HG03108 (cell line): ENCODE data around the gene G6PC3.

Experiments
- ATAC-seq: cut with Tn5 transposase; IDR thresholded peaks from one replicate; pipeline ENCODE4 v1.9.1; 2021; ENCODE audit warnings: moderate library complexity; ENCODE audit not compliant: unreplicated experiment

G6PC3 gene

GRCh38 chr17:44059101-44059892 lies 11.2 kb upstream of the G6PC3 start:
- no peak for ATAC-seq

DNA sequence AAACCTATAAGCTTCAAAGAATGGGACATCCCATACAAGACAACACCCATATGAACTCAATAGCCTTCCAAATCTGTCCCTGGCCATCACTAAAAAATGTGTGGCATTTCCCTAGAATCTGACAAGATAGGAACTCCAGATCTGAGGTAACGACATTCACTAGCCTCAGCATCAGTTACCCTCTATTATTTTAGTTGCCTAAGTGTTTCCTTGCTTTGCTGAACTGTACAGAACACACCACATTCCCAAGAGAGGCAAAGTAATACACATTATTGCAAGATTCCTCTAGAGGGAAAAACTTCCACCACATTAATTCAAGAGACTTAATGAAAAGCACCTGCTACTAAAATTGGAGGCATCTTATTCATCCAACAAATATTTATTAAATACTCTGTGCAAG lies 9.1 kb upstream of the G6PC3 start:
- no peak for ATAC-seq

DNA sequence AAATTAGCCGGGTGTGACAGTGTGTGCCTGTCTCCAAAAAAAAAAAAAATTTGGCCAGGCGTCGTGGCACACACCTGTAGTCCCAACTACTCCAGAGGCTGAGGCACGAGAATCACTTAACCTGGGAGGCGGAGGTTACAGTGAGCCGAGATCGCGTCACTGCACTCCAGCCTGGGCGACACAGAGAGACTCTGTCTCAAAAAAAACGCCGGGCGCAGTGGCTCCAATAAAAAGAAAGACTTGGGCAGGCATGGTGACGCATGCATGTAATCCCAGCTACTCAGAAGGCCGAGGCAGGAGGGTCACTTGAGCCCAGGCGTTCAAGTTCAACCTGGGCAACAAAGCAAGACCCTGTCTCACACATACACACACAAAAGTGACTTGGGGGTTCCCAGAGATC lies 7.7 kb upstream of the G6PC3 start:
- no peak for ATAC-seq

- no peak for ATAC-seq
Measured at GRCh38 chr17:44063704-44064639, 6.6 kb upstream of the G6PC3 start.

DNA sequence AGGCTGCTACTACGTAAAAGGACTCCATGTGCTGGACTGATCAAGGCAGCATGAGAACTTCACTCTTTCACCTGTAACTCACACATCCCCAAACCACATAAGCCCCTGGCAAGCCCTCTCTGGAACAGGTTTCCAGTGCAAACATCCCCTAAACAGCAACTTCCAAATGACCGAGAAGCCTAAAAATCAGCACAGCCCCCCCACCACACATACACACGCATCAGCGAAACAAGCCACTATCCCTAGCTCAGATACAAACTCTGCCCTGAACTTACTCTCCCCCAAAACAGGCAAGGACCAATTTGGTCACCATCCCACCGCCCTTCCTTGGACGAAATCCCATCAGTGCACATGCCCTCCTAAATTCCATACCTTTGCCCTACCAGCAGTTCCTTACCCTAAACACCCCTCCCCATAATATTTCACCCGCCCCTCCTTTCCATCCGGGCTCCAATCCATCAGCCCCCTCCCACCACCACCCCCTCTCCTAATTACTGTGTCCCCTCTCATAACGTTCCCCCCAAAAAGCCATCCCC lies 4.8 kb upstream of the G6PC3 start:
- ATAC-seq: no peak

DNA sequence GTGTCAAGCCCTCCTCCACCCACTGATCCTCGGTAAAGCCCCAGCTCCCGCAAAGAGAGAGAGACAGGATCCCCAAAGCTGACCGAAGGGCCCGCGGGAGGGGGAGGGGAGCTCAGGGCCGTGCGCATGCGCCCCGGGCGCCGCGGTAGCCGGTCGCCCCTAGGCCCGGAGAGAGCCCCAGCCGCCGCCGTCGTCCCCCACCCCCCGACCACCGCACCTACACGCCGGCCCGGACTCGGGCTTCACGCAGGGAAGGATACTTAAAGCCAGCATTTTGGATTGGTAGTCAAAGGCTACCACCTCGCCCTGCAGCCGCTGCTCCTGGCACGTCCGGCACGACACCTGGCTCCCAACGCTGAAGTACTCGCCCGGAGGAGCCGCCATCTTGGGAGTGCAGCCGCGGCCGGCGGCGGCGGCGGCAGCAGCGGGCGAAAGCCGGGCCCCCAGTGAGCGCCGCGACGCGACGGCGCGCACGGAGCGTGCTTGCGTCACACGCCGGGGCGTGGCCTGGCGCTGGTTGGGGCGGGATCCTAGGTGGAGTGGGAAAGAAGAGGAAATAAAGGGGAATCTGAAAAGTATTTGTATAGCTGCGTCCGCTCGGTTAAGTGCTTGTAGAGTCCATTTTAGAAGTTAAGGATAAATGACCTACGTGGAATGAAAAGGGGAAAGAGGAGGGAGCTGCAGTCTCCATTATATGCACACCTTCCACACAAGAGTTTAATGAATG lies 4.2 kb upstream of the G6PC3 start, which contains the start of gene LSM12:
TSS of gene LSM12 (minus strand) at position 468 of the 727 bp plus-strand sequence. CDS start at position 384, 84 bp downstream.
- ATAC-seq: peak; percentile 54

- ATAC-seq: no peak
Measured at GRCh38 chr17:44067545-44067940, 3.0 kb upstream of the G6PC3 start.

GRCh38 chr17:44069974-44070454 lies 521 bp upstream of the G6PC3 start:
- peak; percentile 5 for ATAC-seq

- ATAC-seq: no peak
Measured at GRCh38 chr17:44071198-44071520, 624 bp downstream of the G6PC3 start.

- no peak for ATAC-seq
Measured at GRCh38 chr17:44071772-44072171, 1.2 kb downstream of the G6PC3 start.

DNA sequence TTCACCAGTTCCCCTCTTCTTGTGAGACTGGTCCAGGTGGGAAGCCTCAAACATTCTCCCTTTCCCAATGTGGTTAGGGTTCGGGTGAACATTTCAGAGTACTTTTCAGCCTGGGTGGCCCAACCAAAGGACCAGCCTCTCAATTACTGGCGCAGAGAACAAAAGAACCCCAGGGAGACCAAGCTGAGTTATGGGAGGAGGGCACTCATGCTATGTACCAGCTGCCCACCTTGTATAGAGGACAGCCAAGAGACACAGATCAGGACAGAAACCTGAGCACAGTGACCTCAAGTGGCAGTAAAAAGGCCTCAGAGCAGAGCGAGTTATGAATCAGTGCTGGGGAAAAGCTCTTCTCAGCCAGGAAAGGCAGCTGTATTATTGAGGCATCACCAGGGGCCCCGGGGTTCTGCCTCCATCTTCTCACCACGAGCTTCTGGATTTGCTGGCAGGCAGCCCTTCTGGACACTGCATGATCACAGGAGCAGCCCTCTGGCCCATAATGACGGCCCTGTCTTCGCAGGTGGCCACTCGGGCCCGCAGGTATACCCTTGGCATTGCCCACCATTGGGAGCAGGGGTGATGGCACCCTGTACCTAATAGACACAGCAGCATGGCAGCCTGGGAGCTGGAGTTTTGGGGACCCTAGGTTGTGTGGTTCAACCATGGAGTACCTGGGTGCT lies 3.8 kb downstream of the G6PC3 start:
- ATAC-seq: no peak

DNA sequence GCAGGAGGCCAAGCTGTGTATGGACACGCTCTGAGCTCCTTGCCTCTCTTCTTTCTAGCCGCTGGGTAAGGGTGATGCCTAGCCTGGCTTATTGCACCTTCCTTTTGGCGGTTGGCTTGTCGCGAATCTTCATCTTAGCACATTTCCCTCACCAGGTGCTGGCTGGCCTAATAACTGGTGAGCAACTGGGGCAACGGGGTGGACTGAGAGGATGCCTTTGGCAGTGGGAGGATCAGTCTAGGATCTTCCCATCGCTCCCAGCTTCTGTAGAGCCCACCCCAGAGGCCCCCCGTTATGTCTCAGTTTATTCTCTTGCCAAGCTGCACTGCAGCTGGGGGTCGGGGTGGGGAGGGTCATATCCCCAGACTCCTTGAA lies 4.4 kb downstream of the G6PC3 start:
- no peak for ATAC-seq

DNA sequence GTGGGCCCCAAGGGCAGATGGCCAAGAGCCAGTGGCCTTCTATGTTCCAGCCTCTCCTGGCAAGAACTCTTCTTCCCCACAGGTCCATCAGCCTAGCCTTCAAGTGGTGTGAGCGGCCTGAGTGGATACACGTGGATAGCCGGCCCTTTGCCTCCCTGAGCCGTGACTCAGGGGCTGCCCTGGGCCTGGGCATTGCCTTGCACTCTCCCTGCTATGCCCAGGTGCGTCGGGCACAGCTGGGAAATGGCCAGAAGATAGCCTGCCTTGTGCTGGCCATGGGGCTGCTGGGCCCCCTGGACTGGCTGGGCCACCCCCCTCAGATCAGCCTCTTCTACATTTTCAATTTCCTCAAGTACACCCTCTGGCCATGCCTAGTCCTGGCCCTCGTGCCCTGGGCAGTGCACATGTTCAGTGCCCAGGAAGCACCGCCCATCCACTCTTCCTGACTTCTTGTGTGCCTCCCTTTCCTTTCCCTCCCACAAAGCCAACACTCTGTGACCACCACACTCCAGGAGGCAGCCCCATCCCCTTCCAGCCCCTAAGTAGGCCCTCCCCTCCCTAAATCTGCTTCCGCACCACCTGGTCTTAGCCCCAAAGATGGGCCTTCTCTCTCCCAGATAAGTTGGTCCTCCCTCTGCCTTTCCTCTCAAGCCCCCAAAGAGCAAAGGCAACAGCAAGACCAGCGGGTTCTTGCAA lies 5.2 kb downstream of the G6PC3 start:
- no peak for ATAC-seq

- ATAC-seq: no peak
Measured at GRCh38 chr17:44076716-44077594, 6.4 kb downstream of the G6PC3 start.

- no peak for ATAC-seq
Measured at GRCh38 chr17:44077595-44077909, 7.0 kb downstream of the G6PC3 start.

- ATAC-seq: no peak
Measured at GRCh38 chr17:44078412-44078811, 7.9 kb downstream of the G6PC3 start.

DNA sequence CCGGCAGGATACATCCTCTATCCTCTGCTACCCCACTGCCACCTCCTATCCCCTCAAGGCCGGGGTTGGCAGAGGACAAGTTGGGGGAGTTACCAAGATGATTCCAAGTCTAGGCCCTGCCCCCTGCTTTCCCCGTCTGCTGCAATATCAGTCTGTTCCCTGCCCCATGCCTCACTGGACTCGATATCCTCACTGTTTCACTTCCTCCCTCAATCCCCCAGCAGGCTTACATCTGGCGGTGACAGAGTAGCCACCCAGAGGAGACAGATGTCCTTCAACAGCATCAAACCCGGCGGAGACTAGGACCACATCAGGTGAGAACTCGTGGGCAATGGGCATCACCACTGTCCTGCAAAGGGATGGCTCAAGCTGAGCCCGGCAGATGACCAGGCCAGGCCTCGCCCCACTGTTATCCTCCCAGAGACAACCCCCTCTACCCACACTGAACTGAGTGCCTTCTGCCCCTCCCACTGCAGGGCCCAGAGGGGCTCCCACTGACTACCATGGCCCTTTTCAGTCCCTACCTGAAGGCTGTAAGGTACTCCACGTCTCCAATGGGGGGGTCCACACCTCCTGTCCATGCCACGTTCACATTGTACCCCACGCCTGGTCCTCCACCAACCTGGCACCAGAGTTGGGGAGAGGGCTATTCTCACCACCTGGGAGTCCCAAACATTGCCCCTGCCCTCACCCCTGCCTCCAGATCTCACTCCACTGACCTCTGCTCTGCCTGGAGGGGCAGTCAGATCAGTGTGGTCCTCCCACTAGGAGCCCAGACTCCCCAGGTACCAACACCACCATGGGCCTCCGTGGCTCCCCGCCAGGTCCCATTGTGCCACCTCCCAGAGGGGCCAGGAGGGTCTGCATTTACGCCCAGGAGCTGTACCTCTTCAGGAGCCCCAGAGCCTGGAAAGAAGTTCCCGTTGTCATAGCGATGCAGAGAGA lies 9.6 kb downstream of the G6PC3 start:
- ATAC-seq: no peak

DNA sequence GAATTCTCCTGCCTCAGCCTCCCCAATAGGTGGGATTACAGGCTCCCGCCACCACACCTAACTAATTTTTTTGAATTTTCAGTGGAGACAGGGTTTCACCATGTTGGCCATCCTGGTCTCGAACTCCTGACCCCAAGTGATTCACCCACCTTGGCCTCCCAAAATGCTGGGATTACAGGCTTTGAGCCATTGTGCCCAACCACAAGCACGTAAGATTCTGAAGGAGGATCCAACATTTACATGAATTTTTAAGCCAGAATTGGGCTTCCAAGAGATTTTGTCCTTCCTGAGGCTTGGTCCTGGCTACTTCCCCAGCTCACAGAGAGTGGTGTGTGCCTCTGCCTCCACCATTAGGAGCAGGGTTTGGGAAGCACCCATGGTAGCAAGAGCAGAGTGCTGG lies 11.1 kb downstream of the G6PC3 start:
- no peak for ATAC-seq
